Activated CD4-positive, alpha-beta T cell treated with anti-CD3 and anti-CD28 coated beads for 48 hours (primary cell): ENCODE data around the gene GNA14.
"Not testable (repeated sequence)": the region's sequence is repeated elsewhere in the genome, so short reads cannot be mapped to it uniquely, and the experiment has no call there.

Source experiments
- DNase-seq: peaks from one replicate; pipeline ENCODE4 v3.0.0-alpha.2; 2020

GNA14 gene

GRCh38 chr9:77486463-77486862 lies 161.7 kb downstream of the GNA14 start:
- DNase-seq: no peak

DNA sequence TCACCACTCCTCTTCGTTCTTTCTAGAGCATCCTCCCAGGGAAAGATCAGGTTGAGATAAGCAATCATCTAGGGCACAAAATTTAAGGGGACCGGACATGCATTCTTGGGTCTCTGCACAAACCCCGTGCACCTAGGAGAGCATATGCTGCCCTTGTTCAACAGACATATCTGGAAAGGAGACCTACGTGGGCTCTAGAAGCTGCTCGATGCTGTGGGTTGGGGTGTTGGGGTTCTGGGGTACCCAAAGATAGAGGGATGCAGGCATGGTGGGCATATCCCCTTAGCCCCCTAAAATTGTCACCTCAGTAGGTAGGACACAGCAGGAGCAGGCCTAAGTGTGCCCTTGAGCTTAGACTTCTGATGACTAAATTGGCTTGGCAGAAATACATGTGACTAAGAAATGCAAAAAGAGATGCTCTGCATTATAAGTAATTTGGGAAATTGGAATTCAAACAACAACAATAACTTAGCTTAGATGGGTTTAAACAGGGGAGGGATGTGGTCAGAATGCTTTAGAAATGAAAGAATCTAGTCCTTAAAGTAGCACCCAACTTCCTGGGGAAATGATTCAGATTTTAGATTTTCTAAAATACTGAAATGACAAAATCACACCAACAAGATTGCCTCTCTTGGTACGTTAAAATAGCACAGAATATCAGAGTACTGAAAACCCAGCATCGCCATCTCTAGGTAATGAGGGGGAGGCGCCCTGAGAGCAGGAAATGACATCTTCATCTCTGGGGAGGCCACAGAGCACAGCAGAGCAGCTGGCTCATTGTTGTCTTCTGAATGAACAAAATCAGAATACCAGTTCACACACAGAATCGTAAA lies 172.3 kb downstream of the GNA14 start:
- peak; percentile 71 for DNase-seq

DNA sequence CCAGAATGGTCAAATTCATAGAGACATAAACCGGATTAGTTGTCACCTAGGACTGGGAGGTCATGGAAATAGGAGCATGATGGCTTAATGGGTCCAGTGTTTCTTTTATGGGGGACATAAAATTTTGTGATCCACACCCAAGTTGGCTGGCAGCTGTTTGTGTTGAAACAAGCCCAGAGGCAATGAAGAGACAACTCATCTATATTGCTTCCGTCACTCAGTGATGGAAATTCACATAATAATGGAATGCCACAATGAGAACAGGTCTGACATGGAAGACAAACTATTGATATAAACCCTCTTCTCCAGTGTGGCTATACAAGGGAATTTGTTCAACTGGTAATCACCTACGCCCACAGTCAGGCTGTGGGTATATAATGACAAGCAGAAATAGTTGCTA lies 173.2 kb downstream of the GNA14 start:
- DNase-seq: no peak

GRCh38 chr9:77472646-77473045 lies 175.5 kb downstream of the GNA14 start:
- DNase-seq: no peak

DNA sequence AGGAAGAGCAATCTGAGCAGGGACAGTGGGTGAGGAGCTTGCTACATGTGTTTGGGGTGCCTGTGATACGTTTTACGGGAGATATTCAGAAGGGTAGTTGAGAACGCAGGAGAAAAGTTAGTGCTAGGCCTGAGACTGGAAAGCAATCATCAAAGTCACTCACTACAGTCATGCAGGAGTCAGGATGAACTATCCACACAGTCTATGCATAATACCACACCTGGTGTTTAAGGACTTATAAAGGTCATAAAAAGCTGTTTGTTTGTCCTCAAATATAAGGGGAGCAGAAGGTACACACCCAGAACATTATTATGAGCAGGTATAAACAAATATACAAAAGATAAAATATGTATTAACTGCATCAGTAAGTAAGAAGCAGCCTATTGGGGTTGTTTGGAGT lies 176.6 kb downstream of the GNA14 start:
- DNase-seq: no peak

DNA sequence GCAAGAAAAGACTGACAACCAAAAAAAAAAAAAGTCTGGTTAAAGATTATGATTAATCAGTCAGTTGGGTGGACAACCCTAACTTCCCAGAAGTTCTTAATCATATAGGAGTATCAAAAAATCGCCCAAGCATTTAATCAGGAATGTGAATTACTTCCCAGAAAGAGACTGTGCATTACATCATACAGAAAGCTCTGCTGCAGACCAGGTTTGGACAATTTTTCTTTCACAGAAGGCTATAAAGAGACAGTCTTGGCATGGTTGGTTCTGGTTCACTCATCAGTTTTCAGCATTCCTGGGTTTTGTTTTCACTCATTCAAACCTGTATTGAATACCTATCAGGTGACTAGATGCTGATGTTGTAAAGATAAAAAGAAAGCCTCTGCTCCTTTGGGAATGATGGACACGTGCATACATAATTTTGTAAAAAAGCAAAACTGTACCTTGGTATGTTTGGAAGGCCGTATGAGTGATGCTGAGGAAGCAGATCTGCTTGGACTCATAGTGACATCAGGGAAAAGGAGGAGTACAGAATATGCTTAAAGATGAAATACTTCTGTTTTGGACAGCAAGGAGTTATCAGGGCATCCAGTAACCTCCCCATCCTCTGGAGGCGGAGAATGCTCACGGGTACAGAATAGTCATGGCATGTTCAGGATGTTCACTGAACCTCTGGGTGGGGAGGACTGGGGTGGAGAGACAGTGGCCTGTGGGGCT lies 178.4 kb downstream of the GNA14 start:
- DNase-seq: no peak

DNA sequence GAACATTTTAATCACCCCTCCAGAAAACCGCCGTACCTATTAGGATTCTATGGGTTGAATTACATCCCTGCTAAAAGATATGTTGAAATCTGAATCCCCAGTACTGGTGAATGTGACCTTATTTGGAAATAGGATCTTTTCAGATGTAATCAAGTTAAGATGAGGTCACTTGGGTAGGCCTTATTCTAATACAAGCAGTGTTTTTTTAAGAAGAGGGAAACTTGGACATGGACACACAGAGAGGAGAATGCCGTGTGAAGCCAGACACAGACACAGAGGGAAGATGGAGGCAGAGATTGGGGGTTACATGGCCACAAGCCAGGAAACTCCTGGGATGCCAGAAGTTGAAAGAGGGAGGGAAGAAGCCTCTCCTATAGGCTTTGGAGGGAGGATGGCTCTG lies 183.5 kb downstream of the GNA14 start:
- no peak for DNase-seq

DNA sequence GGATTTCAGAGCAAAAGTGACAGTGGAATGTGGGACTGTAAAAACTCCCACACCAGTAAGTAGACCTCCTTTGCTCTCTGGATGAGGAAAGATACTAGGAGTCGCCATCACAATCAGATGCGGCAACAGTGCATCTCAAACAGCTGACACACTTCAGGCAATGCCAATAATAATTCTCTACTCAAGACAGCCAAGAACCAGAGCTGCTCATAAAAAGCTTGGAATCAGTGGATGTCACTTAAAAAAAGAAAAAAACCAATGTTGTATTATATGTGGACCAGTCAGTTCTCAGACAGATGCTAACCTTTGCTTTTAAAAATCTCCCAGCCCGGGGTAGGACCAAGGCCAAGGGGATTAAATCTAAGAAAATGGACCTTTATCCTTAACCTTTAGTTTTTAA lies 185.0 kb downstream of the GNA14 start:
- no peak for DNase-seq

GRCh38 chr9:77462066-77462465 lies 186.1 kb downstream of the GNA14 start:
- no peak for DNase-seq

DNA sequence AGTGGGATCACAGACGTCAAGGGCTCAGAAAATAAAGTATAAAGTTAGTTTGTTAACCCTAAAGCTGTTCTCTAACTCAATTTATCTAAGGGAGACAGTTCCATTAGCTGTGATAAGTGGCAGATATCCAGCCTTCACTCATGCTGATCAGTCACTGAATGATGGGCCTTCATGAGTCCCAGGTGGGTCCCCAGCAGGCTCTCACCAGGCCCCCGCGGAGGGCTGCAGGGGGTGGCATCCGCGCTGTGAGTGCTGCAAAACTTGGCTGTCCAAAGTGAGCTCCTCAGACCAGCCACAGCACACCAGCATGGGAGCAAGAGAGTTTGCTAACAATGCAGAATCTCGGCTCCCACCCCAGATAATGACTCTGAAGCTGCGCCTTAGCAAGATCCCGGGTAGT lies 187.2 kb downstream of the GNA14 start:
- no peak for DNase-seq

- peak; percentile 78 for DNase-seq
Measured at GRCh38 chr9:77457916-77458592, 190.1 kb downstream of the GNA14 start.

DNA sequence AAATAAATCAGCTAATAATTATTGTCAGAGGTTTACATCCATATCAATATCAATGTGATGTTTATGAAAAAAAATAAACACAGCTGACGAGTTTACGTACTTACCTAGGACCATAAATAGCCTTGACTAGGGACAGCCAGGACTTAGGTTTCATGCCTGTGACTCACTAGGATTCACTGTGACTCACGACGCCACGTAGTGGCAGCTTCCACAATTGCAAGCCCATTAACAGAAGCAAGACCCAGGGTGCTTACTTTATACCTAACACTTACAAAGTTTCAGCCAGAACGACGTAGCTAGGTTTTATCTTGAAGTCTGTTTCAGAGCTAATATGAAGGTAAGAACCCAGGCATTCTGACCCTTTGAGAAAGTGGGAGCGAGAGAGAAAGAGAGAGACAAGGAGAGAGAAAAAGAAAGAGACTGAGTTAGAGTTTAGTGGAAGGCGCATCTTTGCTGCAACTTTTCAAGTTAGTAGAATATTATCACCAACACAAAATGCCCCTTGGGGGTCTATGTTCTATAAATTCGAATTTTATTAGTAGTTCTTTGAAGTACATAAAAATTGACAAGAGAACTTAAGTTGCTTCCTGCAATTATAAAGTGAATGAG lies 191.2 kb downstream of the GNA14 start:
- peak; percentile 91 for DNase-seq

DNA sequence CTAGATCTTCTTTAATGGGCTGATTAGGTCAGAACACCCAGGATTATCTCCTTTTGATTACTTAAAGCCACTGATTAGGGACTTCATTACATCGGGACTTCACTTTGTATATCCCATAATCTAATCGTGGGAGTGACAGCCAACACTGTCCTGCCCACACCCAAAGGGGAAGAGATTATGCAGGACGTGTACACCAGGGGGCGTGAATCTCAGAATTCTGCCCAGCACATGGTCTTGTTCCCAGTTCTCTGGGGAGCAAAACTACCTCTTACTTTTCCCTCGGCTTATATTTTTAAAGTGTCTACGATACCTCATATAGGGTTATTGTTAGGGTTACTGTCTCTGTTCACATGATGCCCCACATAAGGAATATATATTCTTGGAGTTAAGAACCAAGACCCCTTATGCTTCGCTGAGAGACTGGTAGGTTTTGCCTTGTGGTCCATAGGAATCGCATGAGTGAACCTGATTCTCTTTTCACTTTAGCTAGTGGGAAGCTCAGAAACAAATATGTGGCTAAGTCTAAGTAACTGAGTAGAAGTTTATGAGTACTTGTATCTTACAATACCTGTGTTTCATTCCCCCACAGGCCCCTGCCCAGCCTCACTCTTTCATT lies 192.7 kb downstream of the GNA14 start:
- DNase-seq: peak; percentile 63

- DNase-seq: no peak
Measured at GRCh38 chr9:77454663-77455062, 193.5 kb downstream of the GNA14 start.

DNA sequence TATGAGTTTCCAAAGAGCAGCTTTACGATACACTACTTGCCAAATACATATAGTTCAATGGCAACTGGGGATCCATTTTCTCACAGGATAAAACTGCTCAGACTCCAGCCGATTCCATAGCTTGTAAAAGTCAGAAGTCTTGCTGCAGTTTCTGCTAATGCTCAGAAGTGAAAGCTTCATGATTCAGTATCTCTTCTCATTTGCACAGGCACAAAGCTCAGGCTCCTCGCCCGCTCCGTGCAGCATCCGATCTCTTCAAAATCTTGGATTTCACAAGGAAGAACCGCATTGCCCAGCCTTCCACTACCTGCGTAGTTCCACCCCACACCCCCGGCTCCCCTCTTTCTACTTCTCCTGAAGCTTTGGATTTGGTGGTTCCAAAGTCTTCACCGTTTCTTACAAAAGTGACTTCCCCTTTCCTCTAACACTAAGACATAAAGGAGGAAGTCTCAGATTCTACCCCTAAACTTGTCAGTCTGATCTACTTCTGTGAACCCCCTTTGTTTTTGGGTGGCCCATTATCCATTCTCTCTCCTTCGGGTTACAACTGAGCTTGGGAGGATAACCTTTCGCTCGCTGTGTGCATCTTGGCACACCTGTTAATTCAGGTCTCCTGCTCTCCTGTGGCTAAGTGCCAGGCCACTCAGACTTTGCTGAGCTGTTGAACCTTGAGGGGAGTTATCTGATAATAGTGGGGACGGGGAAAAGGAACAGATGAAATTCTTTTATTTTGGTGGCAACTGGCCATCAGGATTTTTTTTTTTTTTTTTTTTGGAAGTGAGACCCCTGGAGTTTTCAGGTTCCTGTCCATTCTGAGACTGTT lies 194.1 kb downstream of the GNA14 start:
- no peak for DNase-seq

GRCh38 chr9:77451507-77451906 lies 196.6 kb downstream of the GNA14 start:
- DNase-seq: no peak

GRCh38 chr9:77450085-77450475 lies 198.0 kb downstream of the GNA14 start:
- no peak for DNase-seq

DNA sequence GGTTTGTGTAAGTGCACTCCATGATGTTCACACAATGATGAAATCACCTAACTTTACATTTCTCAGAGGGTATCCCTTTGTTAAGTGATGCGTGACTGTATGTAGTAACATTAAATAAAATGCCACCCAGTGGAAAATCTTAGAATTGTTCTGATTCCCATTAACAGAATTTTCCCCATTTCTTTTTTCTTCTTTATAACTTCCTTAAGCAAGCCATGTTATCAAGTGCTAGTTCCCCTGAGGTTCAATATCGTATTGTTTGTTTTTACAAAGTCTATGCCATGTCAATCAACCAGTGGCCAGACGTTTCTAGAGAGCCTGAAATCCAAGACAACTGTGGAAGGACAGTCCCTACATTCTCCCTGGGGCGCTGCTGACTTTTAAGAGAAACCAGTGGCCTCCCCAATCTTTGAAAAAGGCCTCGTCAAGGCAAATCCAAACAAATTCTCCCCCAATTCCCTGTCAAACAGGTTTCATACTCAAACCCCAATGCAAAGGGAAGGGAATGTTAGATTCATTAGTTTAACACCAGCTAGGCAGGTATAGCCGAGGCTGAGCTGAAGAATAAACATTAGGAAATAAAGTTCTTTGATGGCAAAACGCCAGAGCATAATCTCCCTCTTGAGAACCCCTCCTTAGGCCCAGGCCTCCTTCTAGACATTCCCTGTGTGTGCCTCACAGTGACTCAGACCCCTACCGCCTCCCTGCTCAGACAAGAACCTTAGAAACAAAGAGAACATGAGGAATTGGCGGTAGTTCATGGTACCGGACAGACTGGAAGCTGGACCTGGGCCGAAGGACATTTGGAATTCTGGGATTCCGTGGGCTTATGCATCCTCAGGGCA lies 198.7 kb downstream of the GNA14 start:
- DNase-seq: no peak

DNA sequence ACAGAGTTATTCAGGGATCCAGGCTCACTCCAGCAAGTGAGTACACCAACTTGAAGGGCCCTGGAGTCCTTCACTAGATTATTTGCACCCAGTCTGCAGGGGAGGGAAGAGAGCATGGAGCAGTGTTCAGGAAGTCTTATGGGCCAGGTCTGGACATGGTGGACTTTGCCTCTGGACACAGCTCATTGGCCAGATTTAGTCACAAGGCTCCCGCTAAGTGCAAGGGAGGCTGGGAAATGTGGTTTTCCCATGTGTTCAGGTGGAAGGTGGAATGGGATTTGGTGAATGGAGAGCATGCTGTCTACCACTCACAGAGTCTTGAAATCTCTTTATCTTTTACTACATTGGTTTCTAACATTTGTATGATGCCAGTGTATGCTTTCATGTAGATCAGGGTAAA lies 200.5 kb downstream of the GNA14 start:
- no peak for DNase-seq

DNA sequence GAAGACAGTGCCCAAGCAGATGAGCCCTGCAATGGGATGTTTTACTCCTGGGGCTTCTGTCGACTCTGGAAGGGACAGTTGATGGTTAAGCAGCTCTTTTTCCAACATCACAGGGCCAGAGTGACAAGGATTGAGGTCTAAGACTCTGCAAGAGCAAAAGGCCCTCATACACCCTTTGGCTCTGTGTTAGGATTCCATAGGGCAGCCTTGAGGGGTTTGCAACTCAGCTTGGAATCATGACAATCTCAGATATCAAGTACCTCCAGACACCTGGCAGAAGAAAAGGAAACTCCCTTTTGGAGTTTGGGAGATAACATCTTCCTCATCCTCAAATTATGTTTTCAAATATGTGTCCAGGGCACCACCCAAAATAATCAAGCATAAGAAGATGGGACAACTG lies 205.7 kb downstream of the GNA14 start:
- no peak for DNase-seq

DNA sequence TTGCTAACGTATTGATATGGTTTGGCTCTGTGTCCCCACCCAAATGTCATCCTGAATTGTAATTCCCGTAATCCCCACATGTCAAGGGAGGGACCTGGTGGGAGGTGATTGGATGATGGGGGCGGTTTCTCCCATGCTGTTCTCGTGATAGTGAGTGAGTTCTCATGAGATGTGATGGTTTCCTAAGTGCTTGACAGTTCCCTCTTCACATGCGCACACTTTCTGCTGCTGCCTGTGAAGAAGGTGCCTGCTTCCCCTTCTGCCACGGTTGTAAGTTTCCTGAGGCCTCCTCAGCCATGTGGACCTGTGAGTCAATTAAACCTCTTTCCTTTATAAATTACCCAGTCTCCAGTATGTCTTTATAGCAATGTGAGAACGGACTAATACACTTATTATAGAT lies 207.0 kb downstream of the GNA14 start:
- DNase-seq: not testable (repeated sequence)
